ENCODE data around the gene GLRX2.

GLRX2 gene

DNA sequence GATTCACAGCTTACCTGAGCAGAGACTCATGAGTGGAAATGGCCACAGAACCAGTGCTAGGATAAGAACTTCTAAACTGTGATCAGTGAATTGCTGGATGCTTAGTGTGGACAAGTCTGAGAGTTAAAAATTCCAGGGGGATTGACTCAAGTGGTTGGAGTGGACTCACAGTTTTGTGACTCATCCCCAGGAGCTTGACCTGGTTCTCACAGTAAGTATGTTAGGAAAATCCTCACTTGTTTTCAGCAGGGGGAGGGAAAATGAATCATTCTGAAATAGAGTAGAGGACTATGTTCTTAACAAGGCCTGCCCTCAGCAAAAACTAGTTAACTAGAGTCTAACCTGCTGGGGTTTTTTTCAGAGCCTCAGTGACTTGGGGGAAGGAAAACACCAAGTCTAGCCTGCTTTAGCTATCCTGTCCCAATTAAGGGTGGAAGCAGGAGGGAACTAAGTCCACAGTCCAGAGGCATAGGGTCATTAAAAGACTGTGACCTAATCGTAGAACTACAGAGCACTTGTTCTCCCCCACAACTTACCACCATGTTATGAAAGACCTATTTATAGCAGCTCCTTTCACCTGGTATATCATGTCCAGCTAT is 10.5 kb upstream of the GLRX2 start:
- no peaks in the 10 kb centered on the region for H3K9me3 ChIP-seq
- H3K36me3 ChIP-seq: no peaks in the 10 kb centered on the region
- intact Hi-C loops (cut with DNase I; ENCODE audit: low total_unique reads): no loop called here
- DNase-seq: peak in 1 of 2 donors; percentile 28
- peaks cover 0 to 30% (median 9%) of the 10 kb centered on the region in 4 donors for H3K4me1 ChIP-seq
- peak overlapping the region; percentile 41 to 70 for H3K27ac ChIP-seq
- no peak overlapping the region for H3K4me3 ChIP-seq
- H3K27me3 ChIP-seq: no peaks in the 10 kb centered on the region
- TF ChIP-seq, protein P1, sequence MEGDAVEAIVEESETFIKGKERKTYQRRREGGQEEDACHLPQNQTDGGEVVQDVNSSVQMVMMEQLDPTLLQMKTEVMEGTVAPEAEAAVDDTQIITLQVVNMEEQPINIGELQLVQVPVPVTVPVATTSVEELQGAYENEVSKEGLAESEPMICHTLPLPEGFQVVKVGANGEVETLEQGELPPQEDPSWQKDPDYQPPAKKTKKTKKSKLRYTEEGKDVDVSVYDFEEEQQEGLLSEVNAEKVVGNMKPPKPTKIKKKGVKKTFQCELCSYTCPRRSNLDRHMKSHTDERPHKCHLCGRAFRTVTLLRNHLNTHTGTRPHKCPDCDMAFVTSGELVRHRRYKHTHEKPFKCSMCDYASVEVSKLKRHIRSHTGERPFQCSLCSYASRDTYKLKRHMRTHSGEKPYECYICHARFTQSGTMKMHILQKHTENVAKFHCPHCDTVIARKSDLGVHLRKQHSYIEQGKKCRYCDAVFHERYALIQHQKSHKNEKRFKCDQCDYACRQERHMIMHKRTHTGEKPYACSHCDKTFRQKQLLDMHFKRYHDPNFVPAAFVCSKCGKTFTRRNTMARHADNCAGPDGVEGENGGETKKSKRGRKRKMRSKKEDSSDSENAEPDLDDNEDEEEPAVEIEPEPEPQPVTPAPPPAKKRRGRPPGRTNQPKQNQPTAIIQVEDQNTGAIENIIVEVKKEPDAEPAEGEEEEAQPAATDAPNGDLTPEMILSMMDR (IDR thresholded peaks at IDR 0.05): no peak

DNA sequence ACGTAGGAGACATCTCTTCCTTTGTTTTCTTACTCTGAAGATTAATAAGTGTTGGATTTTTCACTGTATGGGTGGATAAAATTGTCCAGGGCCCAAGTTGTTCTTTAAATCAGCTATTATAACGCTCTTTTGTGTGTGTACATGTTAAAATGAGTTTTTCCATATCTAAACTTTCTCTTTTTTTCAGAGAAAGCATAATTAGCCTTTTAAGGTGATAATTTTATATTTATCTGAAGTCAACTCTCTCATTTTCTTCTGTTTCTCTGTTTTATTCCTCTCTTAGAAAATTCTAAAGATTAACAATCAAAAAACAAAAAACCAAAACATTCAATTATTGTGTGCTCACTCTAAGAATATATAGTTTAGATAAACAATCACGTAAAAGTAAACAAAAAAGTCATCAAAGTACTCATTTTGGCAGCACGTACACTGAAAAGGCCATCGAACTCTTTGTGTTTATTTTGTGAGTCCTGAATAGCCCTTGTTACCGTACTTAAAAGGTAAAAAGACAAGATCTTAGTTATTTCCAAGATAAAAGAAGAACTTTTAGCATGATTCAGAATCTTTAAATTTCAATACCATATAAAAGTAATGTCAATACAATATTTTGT is 9.4 kb upstream of the GLRX2 start:
- intact Hi-C loops (cut with DNase I; ENCODE audit: low total_unique reads): no loop called here
- H3K27me3 ChIP-seq: no peaks in the 10 kb centered on the region
- TF ChIP-seq, protein P1 (IDR thresholded peaks at IDR 0.05): no peak
- no peak overlapping the region for H3K27ac ChIP-seq
- DNase-seq: no peak
- peaks cover 0 to 31% (median 9%) of the 10 kb centered on the region in 4 donors for H3K4me1 ChIP-seq
- H3K4me3 ChIP-seq: no peak overlapping the region
- H3K36me3 ChIP-seq: no peaks in the 10 kb centered on the region
- no peaks in the 10 kb centered on the region for H3K9me3 ChIP-seq

DNA sequence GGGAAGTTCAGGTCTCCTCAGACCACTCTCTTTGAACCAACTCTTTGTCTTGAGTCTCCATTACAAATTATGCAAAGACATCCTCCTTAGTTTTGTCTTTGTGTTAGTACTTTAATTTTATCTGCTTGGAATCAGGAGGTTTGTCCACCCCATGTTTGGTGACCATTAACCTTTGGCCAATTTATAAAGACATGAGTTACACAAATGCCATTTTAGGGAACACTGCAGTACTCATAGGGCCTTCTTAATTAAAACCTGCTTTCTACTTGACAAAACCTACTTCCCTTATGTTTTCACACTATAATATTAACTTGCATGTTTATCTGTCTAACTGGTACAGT is 8.7 kb upstream of the GLRX2 start:
- Histone ChIP-seq H3K4me1 (peaks cover 0 to 31% (median 9%) of the 10 kb centered on the region in 4 donors), H3K36me3 (no peaks in the 10 kb centered on the region), H3K9me3 (no peaks in the 10 kb centered on the region), H3K4me3 (no peak overlapping the region), H3K27ac (no peak overlapping the region), H3K27me3 (no peaks in the 10 kb centered on the region)
- TF ChIP-seq, protein P1 (IDR thresholded peaks at IDR 0.05): no peak
- DNase-seq: no peak
- intact Hi-C loops (cut with DNase I; ENCODE audit: low total_unique reads): no loop called here

DNA sequence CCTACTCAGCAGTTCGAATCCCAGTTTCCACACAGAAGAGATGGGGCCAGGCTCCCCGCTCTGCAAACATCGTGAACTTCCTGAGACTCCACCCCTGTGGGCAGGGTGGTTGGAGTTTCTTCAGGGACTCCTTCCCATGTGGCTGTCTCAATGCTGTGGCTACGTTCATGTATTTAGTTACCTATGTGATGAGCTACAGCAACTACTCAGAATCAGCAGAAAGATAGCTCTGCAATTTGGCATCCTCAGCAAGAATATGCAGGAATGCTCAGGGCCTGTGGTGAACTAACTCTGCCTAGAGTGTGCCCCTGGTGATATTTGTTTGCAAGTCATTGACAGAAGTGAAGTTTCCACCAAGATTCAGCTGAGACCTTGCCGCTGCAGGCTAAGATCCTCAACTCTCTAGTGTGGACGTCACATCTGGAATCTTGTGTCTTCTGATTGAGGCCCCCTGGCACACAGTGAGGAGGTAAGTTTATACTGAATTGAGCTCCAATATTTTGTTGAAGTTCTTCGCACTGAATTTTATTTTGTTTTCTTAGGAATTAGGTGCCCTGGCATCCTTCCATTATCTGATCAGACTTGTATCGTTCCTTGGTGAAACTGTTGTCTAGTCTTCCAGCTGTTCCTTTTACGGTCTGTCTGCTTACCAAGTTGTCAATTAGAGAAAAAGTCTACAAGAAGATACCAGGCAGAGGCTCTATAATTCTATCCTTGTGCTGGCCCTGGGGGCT is 8.2 kb upstream of the GLRX2 start:
- no peak for DNase-seq
- intact Hi-C loops (cut with DNase I; ENCODE audit: low total_unique reads): no loop called here

DNA sequence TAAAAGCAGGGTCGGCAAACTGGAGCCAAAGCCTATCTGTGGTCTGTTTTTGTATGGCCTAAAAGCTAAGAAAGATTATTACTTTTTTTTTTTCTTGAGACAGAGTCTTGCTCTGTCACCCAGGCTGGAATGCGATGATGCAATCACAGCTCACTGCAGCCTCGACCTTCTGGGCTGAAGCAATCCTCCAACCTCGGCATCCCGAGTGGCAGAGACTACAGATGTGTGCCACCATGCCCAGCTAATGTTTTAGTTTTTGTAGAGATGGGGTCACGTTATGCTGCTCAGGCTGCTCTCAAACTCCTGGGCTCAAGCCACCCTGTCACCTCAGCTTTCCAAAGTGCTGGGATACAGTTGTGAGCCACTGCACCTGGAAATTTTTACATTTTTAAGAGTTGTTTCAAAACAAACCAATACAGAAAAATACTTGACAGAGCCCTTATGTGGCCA is 6.5 kb upstream of the GLRX2 start:
- Histone ChIP-seq H3K27ac (peak overlapping the region; percentile 69 to 72), H3K9me3 (no peaks in the 10 kb centered on the region), H3K4me3 (no peak overlapping the region), H3K4me1 (peaks cover 0 to 31% (median 9%) of the 10 kb centered on the region in 4 donors), H3K27me3 (no peaks in the 10 kb centered on the region), H3K36me3 (no peaks in the 10 kb centered on the region)
- DNase-seq: peak; percentile 73 to 91
- TF ChIP-seq, protein P1 (IDR thresholded peaks at IDR 0.05): no peak
- intact Hi-C loops (cut with DNase I; ENCODE audit: low total_unique reads): no loop called here

More for the DNA sequence above, 8.2 kb upstream of the GLRX2 start:
- TF ChIP-seq, protein P1 (IDR thresholded peaks at IDR 0.05): no peak
- Histone ChIP-seq H3K4me3 (no peak overlapping the region), H3K9me3 (no peaks in the 10 kb centered on the region), H3K4me1 (peaks cover 0 to 31% (median 9%) of the 10 kb centered on the region in 4 donors), H3K27ac (no peak overlapping the region), H3K27me3 (no peaks in the 10 kb centered on the region), H3K36me3 (no peaks in the 10 kb centered on the region)

Data from tibial artery (tissue), 4 donors.